Mucosa of descending colon (tissue), 3 donors: ENCODE measurements around the gene DCLK1. TPM values are rescaled to one million over a fixed set of nuclear protein-coding genes. Genes with fewer than 3 reads are reported as not detected.

Experiments used
- ATAC-seq: fragments of 200-7000 bp; cut with Tn5 transposase; one replicate; pipeline ENCODE4 v1.9.1; 2020; ENCODE audit warnings: mild to moderate bottlenecking, moderate library complexity
- DNase-seq, 3 donors: peaks; one replicate each; pipeline ENCODE4 v3.0.0-alpha.2; 2020
- H3K36me3 ChIP-seq: fragments of 200-600 bp; one replicate; pipeline ENCODE4 v1.8.0; 2021; ENCODE audit warnings: low read depth, mild to moderate bottlenecking
- H3K4me1 ChIP-seq: fragments of 200-600 bp; one replicate; pipeline ENCODE4 v1.8.0; 2021; ENCODE audit warnings: low read depth, mild to moderate bottlenecking
- H3K4me3 ChIP-seq: fragments of 200-600 bp; one replicate; pipeline ENCODE4 v1.8.0; 2021; ENCODE audit warnings: mild to moderate bottlenecking
- H3K9me3 ChIP-seq: fragments of 200-600 bp; one replicate; pipeline ENCODE4 v1.8.0; 2021; ENCODE audit warnings: mild to moderate bottlenecking
- CTCF ChIP-seq: fragments of 200-600 bp; IDR thresholded peaks from one replicate; pipeline ENCODE4 v1.8.0; 2022; ENCODE audit warnings: antibody characterized with exemption, mild to moderate bottlenecking
- intact Hi-C, 2 donors: fragments of 100-400 bp; cut with DNase I in 1 of 2; cut with micrococcal nuclease in 1 of 2; formaldehyde crosslinking; loops; one replicate each; pipeline versions ENCODE4 v1.11.0 to v1.11.1; 2022; cut with DNase I, micrococcal nuclease
- total RNA-seq, 3 donors: library from RNA; stranded (reverse); fragmentation: NEBNext Ultra II Directional in 2 of 3; extraction: Animal tissue kit (Norgen Biotek cat#: 25700) in 2 of 3; gene quantifications; one replicate each; pipeline versions ENCODE4 v1.2.1 to v1.2.4, GENCODE V29; 2021 to 2023
- donor health status: DM: no; HTN: no; CAD: no; lungs with moderate emphysema.
- donor health status: DM: no; HTN: no; CAD: no.
- donor health status: DM: no; HTN: yes; CAD: no.

DCLK1 gene
- total RNA-seq, 3 donors from 2014 or later = 2.6 to 17.9 (median 12.7) TPM

GRCh38 chr13:35763782-35764123, 367.4 kb downstream of the DCLK1 start:
- no peak for DNase-seq

GRCh38 chr13:35763060-35763781, 368.0 kb downstream of the DCLK1 start:
- ATAC-seq = no peak
- no peak overlapping the region for H3K4me3 ChIP-seq
- intact Hi-C loops = no loop called here

More at GRCh38 chr13:35763782-35764123, 367.4 kb downstream of the DCLK1 start:
- Histone ChIP-seq H3K4me3 (no peak overlapping the region), H3K36me3 (no peaks in the 10 kb centered on the region), H3K4me1 (no peaks in the 10 kb centered on the region), H3K9me3 (no peaks in the 10 kb centered on the region)
- intact Hi-C loops = no loop called here
- no peak for ATAC-seq
- no peak for TF ChIP-seq CTCF

GRCh38 chr13:35761440-35762252, 369.5 kb downstream of the DCLK1 start:
- DNase-seq (no peak), ATAC-seq (no peak)
- no peak for TF ChIP-seq CTCF
- Histone ChIP-seq H3K36me3 (no peaks in the 10 kb centered on the region), H3K4me1 (no peaks in the 10 kb centered on the region), H3K4me3 (no peak overlapping the region), H3K9me3 (no peaks in the 10 kb centered on the region)
- intact Hi-C loops = no loop called here

More at GRCh38 chr13:35763060-35763781, 368.0 kb downstream of the DCLK1 start:
- H3K4me1 ChIP-seq = no peaks in the 10 kb centered on the region
- no peak for DNase-seq
- H3K36me3 ChIP-seq = no peaks in the 10 kb centered on the region
- H3K9me3 ChIP-seq = no peaks in the 10 kb centered on the region
- no peak for TF ChIP-seq CTCF

DNA sequence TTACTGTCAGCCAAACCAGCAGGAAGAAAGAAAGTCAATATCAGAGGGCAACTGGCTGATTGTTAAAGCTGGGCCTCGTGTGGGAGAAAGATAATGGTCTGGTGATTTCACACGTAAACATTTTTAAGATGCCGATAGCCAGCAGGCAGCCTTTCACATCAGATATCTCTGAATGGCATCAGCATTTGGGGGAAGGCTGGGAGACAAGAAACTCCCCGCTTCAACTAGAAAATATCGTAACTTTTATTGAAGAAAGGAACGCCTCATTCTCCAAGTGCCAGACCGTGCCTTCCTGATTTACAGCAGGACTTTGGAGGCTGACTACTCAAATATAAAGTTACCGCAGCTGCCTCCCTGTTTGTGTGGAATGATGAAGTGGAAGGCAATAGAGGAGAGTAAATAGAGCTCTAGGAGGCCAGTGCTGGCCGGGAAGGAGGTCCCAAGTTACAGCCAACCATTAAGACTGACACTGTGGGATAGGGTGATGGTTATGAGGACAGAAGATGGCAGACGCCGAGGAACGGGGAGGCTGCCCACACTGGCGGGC, 370.4 kb downstream of the DCLK1 start:
- H3K4me3 ChIP-seq = no peak overlapping the region
- H3K4me1 ChIP-seq = no peaks in the 10 kb centered on the region
- no peaks in the 10 kb centered on the region for H3K36me3 ChIP-seq
- TF ChIP-seq CTCF = no peak
- intact Hi-C loops = no loop called here
- no peaks in the 10 kb centered on the region for H3K9me3 ChIP-seq
- ATAC-seq = no peak
- no peak for DNase-seq

DNA sequence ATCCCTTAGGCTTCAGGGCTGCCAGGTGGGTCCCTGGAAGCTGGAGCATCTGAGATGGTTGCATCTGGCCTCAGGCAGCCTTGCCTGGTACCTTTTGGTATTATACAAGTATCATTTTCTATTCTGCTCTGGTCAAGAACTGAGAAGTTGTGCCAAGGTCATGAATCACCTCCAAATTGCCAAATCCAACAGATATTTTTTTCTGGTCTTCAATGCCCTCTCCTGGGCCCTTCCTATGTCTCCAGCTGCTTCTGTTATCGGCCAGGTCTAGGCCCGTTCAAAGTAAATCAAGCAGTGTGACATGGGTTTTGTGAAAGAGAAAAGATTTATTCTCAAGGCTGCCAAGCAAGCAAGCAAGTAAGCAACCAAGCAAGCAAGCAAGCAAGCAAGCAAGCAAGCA, 383.6 kb downstream of the DCLK1 start:
- intact Hi-C loops = no loop called here
- no peak for ATAC-seq
- TF ChIP-seq CTCF = no peak

More for the DNA sequence above, 383.6 kb downstream of the DCLK1 start:
- no peak overlapping the region for H3K4me3 ChIP-seq
- no peaks in the 10 kb centered on the region for H3K36me3 ChIP-seq
- H3K4me1 ChIP-seq = no peaks in the 10 kb centered on the region
- H3K9me3 ChIP-seq = no peaks in the 10 kb centered on the region
- no peak for DNase-seq
